Adrenal gland (tissue), 5 donors: ENCODE measurements around the gene FKBP2.

Experiments used
- POLR2A ChIP-seq, 2 donors: fragments of 450-650 bp; IDR thresholded peaks; one replicate each; pipeline ENCODE4 v1.6.1; 2017; ENCODE audit warnings: antibody characterized with exemption in 2 of 2, mild to moderate bottlenecking in 2 of 2, moderate library complexity in 1 of 2
- TF ChIP-seq, protein P1 (sequence below), 6 experiments: fragments of 450-650 bp in 4 of 6; fragments of 200-600 bp in 2 of 6; sonication (generic) in 1 of 6; IDR thresholded peaks; 1 replicate in 5 of 6; 2 replicates in 1 of 6; pipeline versions ENCODE4 v1.5.1 to v1.8.0; 2016 to 2021; ENCODE audit warnings: antibody characterized with exemption in 6 of 6, mild to moderate bottlenecking in 2 of 6, moderate library complexity in 1 of 6
- donor health status: DM: no; HTN: no; CAD: no.

DNA sequence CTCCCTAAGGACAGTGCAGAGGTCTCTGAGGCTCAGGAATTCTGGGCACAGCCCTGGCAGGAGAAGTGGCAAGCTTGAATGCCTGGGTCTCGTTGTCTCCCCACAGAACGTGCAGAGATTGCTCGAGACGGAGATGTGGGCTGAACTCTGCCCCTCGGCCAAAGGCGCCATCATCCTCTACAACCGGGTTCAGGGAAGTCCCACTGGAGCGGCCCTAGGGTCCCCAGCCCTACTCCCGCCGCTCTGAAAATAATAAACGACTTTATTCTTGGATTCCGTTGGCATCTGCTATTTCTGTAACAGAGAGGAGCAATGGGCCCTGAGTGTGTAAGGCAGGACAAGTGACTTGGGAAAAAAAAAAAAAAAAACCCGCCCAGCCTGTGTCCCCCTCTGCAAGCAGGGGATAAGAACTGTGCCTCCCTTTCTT is 11.1 kb upstream of the FKBP2 start:
- TF ChIP-seq, protein P1, sequence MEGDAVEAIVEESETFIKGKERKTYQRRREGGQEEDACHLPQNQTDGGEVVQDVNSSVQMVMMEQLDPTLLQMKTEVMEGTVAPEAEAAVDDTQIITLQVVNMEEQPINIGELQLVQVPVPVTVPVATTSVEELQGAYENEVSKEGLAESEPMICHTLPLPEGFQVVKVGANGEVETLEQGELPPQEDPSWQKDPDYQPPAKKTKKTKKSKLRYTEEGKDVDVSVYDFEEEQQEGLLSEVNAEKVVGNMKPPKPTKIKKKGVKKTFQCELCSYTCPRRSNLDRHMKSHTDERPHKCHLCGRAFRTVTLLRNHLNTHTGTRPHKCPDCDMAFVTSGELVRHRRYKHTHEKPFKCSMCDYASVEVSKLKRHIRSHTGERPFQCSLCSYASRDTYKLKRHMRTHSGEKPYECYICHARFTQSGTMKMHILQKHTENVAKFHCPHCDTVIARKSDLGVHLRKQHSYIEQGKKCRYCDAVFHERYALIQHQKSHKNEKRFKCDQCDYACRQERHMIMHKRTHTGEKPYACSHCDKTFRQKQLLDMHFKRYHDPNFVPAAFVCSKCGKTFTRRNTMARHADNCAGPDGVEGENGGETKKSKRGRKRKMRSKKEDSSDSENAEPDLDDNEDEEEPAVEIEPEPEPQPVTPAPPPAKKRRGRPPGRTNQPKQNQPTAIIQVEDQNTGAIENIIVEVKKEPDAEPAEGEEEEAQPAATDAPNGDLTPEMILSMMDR (IDR thresholded peaks at IDR 0.05), result no peak
- no peak for TF ChIP-seq POLR2A (IDR thresholded peaks at IDR 0.05)
